Fibroblast of skin of scalp (primary cell): ENCODE results near the gene AOX1.
"Not testable (repeated sequence)": the region's sequence is repeated elsewhere in the genome, so short reads cannot be mapped to it uniquely, and the experiment has no call there.

ENCODE experiments used
- DNase-seq: peaks from one replicate; pipeline ENCODE4 v3.0.0-alpha.2; 2013

AOX1 gene

DNA sequence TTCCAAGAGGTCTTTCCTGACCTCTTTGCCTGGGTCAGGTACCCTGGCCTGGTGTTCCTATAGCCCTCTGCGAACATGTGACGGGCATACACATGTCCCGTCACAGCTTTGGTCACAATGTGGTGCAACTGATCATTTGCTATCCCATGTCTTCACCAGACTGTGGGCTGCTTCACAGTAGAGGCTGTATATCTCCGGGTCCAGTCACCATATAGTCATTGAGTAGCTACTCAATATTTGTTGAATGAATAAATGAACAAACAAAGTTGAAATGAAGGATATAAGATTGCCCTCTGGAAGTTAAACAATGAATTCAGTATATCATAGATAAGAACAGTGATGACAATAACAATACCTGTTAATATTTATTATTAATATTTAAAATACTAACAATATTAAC lies 16.8 kb downstream of the AOX1 start:
- DNase-seq = no peak

DNA sequence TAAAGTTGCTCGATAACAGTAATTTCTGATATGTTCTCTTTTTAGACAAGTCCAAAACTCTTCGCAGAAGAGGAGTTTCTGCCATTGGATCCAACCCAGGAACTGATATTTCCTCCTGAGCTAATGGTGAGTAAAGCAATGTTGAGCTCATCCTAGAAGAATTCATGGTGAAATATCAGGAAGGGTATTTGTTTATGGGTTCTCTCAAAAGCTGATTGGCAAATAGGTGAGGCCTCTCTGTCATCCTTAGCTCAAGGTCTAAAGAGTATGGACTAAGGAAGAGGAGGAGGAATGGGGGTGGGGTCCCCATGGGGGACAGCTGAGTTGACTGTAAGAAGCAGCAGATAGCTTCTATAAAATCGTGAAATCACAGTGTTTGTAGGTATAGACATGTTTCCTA lies 18.2 kb downstream of the AOX1 start:
- peak; percentile 56 for DNase-seq

DNA sequence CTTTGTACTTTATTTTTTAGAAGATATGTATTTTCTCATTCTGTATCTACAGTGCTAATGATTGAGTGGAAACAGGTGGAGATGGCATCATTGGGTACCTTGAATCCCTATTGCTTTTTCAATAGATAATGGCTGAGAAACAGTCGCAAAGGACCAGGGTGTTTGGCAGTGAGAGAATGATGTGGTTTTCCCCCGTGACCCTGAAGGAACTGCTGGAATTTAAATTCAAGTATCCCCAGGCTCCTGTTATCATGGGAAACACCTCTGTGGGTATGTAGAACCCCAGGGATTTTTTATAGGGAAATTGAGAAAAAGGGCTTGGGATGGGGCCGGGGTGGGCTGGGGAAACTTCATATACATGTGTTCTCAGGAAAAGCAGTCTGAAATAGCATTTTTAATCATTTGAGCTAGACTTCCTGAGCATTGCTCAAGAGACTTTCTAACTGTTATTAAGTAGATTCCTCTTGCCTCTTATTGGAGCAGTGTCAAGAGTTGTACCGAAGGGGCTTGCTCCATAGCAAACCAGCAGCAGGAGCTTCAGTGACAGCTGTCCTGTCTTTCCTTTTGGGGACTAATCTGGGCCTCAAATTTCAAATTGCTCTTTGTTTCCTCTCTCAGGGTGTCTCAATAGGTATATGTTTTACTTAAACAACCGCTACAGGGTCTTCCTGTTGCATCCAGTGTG lies 18.9 kb downstream of the AOX1 start:
- DNase-seq = no peak

DNA sequence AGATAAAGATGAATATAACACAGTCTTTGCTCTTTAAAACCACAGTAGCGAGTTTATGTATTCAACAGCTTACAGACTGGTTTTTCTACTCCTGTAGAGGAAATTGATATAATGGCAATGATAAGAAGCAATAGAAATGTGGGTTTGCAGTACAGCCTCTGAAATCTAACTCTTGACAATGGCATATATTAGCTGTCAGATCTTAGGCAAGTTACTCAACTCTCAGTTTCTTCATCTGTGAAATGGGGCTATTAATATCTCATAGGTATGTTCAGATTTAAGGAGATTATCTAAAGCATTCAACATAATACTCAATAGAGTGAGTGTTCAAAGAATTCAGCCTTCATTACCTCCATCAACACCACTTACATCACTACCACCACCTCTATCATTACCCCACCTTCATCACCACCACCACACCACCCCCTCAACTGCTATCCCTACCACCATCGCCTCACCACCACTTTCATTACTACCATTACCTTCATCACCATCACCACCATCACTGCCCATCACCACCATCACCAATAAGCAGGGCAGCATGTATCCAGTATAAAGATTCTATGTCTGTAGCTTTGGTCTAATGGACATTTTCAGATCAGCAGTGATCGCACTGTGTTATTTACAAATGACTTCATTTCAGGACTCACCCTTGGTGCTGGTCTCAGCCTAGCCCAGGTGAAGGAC lies 22.7 kb downstream of the AOX1 start:
- DNase-seq = no peak

DNA sequence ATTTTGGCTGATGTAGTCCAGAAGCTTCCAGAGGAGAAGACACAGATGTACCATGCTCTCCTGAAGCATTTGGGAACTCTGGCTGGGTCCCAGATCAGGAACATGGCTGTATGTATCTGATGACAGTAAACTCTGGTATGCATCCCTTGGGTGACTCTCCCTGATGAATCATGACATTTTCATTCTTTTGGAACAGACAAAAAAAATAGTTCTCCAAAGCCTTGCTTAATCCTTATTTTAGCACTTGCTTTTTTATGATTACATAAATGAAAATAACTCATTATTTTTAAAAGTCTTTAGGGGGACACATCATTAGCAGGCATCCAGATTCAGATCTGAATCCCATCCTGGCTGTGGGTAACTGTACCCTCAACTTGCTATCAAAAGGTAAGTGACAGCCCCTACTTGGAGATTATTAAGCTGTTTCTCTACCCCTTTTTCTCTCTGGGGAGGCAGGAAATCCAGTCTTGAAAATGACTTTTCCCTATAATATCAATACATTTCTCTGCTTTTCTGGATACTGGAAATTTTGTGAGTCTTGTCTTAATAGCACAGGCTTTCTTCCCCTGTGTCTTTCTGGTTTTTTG lies 23.3 kb downstream of the AOX1 start:
- DNase-seq = peak; percentile 94

DNA sequence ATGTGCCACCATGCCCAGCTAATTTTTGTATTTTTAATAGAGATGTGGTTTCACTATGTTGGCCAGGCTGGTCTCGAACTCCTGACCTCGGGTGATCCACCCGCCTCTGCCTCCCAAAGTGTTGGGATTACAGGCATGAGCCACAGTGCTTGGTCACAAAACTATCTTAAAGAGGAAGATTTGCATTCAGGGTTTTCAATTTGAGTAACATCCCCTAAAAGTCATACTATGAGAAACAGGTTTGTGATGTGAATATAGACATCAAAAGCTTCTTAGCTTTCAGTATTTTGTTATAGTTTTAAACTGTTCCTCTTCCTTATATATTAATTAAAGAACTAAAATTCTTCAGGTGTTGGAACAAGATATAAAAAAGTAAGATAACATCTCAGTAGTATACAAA lies 24.4 kb downstream of the AOX1 start:
- DNase-seq = not testable (repeated sequence)

DNA sequence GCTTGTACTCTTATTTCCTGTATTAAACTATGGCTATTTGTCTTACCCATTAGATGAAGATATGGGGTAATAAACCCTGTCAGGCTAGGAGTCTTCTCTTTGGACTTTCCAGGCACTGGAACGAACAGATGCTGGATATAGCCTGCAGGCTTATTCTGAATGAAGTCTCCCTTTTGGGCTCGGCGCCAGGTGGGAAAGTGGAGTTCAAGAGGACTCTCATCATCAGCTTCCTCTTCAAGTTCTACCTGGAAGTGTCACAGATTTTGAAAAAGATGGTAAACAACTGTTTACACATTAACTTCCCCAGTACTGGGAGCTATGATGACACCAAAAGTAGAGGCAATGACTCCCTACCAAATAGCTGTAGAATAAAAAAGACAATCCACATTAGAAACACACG lies 27.9 kb downstream of the AOX1 start:
- no peak for DNase-seq

DNA sequence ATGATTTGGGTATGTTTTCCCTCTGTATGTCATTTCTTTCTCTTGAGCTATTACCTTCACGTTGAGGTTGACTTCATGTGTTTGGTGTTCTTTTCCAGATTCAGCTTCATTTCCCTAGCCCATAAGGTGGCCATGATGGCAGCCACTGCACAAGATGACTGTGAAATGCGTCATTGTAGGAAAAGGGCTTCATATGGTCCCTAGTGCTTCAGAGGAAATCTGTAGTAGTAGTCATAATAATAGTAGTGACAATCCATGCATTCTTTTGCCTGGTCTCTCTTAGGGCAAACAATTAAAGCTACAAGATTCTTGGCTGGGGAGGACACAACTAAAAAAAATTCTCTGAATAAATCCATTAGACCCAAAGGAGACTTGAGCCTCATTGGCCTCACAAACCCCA lies 28.4 kb downstream of the AOX1 start:
- peak; percentile 71 for DNase-seq

DNA sequence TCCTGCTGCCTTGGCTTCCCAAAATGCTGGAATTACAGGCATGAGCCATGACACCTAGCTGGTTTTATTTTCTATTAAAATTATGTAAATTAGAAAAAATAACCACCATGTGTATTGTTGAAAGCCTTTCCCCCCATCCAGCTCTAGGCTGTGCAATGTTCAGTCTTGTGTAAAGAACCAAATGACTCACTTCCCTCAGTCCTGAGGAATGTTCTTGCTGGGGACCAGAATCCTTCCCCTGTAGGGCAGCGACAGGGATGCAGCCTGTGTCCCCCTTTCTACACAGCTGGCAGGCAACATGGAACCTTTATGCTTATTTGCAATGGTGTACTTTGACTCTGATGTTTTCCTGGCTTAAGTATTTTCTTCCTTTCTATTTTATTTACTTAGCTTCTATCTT lies 29.4 kb downstream of the AOX1 start:
- DNase-seq = peak; percentile 84

DNA sequence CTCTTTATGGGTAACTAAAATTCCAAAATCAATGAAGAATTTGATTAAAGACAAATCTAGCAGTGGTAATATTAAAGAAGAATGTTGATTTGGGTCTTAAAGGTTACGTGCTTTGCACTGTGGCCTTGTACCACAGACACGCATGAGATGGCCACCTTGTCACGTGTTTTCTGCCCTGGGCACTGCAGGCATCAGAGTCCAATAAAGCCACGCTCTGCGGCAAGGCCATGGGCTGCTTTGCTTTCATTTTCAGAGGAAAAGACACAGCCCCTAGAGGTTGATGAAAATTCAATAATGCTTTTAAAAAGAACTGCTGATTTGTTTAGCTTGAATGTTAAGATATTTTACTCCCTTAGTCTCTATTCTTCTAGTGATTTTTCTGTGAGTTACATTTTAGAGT lies 30.4 kb downstream of the AOX1 start:
- no peak for DNase-seq

DNA sequence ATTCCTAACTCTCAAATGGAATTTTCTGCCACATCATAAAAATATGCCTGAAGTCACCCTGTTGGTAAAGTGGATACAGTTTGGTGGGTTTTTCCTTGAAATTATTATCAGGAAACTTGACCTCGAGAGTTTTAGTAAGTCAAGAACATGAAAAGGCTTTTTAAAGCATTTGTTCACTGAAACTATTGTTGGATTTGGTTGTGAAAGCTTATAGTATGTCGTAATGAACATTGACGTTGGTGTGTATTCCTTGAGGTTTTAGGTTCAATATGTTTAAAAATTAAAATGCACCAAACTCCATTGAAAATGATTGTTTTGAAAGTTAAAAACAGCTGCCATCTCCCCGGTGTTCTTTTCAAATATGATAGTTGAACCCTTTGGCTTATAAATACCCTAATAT lies 30.8 kb downstream of the AOX1 start:
- no peak for DNase-seq

DNA sequence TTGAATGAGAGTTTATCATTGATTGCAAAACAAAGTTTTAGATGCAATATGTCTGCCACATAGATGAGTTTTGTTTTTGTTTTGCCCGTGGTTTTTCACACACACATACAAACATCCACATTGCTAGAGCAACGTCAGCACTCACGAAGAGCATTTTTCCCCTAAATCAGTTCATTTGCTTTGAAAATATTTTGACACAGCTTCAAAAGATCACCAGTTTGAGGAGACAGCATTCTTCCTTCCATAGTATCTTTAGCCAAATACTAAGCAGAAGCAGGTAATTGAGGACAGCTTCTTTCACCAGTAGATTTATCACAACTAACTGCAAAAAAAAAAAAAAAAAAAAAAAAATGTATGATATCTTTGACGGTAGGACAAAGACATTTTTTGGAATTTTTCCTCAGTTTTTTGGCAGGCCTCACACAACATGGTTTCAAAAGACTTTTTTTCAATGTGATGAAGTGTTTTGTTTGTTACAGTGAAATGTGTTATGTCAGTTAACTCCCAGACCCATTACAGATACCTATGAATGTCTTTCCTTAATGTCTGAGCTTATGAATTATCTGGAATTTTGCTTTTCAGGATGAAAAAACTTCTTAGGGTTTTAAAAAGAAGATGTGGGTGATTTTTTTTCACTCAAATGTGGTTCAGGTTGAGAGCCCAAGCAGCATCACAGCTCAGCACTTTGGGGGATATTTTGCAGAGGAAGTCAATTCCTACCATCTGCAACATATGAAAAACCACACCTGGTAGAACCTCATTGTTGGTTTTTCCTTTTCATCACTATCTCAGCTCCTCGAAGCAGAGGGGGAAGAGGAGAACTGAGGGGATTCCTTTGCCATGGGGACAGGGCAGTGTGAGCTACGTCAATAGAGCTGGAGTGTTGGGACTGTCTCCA lies 31.6 kb downstream of the AOX1 start:
- DNase-seq = no peak

DNA sequence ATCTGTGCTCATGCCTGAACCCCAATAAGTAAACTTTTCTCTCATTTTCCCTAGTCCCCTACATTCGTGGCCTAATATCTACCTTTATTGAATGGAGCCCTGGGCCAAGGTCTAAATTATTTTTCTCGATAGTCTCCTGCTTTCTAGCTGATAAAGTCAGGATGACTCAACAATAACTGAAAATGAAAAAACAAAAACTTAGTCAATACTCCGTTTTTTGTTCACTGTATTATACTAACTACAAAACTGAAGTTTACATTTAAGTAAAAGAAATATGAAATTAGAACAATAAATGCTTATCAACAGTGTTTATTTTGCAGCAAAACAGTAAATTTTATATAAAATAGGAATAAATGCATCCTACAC lies 32.2 kb downstream of the AOX1 start:
- DNase-seq = no peak

DNA sequence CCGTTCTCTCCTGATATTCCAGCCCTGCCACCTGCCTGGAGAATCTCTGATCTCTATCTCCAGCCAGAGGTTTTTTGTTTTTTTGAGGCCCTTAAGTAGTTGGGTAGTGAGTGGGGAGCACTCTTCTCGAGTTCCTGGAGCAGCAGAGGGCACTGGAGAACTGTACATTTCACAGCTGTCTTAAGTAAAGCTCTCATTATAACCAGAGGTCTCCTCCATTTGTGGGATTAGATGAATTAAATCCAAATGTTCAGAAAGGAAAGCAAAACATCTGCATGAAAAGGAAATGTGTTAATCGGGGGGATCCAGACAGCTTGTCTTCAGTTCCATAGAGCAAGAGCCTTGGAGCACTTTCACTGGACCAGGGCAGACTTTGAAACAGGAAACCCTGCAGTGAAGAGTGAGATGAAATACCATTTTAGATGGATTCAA lies 32.8 kb downstream of the AOX1 start:
- peak; percentile 87 for DNase-seq

DNA sequence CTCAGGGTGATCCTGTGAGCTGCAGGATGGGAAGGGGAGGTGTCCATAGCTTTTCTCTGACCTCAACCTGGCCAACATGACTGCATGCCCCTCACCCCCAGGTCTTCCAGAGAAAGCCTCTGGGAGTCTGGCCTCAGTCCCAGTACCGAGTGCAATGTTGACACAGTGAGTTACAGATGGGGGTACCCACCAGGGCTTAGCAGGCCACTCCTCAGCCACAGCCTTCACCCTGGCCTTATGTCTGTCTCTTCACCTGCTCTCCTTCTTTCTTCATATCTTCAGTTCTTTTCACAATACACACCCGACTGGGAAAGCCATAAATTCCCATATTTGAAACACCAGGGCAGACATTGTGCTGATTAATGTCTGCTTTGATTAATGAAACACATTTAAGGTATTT lies 33.5 kb downstream of the AOX1 start:
- DNase-seq = peak; percentile 43

DNA sequence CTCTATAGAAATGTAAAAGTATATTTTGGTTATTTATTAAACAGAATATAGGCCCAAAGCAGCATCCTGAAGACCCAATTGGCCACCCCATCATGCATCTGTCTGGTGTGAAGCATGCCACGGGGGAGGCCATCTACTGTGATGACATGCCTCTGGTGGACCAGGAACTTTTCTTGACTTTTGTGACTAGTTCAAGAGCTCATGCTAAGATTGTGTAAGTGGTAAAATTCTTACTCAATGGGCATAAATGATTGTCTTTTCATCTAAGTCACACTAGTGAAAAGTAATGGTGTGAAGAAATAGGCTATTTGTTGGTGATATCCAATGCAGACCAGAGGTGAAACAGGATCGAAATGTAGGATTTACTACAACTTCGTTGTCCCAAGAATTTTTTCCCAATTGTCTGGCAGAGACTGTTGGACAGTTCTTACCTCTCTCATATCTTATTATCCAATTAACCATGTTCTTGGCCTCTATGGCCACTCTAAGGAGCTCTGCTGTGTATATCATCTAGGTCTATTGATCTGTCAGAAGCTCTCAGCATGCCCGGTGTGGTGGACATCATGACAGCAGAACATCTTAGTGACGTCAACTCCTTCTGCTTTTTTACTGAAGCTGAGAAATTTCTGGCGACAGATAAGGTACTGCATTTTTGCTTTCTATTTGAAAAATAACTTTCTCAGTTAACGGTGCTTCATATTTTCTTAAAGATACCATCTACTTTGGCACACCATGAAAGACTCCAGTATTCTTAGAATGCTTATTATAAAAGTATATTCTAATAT lies 35.0 kb downstream of the AOX1 start:
- no peak for DNase-seq

DNA sequence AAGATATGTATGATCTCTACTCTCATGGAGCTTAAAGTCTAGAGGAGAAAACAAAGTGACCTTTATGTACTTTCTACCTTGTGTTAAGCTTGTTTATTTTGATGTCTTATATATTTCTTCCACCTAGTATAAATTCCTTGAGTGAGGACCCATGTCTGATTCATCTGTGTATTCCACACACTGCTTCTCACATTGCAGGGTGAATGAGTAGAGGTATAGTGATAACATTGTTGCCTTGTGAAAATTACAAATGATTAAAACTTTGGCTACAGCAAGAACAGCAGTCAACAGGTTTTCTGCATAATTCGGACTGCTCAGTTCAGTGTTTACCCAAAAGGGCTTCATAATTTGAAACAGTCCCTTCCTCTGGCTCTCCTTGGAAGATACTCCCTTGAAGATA lies 36.3 kb downstream of the AOX1 start:
- DNase-seq = no peak

DNA sequence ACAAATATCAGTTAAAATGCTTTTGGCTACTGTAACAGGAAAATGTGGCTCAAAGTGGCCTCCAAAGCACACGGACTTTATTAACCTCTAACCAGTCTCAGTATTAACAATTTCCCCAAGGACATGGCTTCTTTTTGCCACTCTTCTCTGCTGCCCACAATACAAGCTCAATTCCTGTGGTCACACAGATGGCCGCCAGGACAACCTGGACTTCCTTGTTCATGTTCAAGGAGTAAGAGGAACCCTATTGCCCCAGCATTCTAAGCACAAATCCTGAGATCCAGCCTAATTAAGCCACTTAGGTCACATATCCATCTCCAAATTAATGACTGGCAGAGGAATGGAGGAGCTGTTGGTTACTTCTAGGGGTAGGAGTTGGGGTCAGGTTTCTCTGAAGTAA lies 38.2 kb downstream of the AOX1 start:
- DNase-seq = no peak

DNA sequence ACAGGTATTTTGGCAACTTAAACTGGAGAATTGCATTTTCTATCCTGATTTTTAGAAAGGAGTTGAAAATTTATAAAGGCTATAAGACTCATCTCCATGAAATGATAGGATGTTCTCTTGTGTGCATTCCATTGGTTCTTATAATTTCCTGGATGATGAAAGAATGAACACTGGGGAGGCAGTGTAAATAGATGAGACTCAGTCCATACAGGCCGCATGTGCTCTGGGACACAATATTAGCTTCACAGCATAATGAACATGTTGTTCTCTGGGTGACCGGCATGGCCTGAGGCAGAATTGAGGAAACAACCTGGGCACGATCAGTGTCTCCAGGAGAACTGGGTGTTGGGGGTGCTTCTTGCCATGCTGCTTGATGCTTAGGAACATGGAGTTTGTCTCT lies 38.8 kb downstream of the AOX1 start:
- peak; percentile 90 for DNase-seq

DNA sequence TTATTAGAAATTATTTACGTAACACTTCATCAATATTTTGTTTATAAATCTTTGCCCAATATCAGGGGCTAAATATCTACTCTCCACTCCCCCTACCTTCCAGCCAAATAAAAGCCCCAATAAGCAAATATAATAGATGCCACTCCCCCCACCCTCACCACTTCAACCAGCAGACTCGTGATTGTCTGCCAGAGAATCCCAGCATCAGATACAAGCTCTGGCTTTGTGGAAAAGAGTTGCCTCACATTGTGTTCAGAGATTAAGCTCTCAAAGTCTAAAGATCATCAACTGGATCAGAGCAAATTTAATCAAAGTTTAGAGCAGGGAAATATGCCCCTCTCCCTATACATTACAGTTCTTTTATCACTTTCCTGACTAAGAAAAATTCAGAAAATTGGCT lies 39.5 kb downstream of the AOX1 start:
- no peak for DNase-seq

DNA sequence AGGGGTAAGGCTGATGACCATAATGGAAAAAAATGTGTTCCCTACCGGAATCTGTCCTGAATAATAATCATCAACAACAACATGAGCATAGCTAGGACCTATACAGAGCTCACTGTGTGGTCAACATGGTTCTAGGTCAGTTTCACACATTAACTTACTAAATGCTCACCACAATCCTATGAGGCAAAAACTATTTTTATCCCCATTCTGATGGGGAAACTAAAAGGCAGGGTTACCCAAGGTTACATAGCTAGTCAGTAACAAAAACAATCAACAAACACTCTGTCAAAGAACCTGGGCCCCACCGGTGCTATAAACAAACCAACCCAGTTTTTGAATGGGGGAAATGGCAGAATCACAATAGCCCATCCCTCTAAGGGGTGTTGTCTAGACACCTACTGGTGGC lies 40.1 kb downstream of the AOX1 start:
- DNase-seq = peak; percentile 70

DNA sequence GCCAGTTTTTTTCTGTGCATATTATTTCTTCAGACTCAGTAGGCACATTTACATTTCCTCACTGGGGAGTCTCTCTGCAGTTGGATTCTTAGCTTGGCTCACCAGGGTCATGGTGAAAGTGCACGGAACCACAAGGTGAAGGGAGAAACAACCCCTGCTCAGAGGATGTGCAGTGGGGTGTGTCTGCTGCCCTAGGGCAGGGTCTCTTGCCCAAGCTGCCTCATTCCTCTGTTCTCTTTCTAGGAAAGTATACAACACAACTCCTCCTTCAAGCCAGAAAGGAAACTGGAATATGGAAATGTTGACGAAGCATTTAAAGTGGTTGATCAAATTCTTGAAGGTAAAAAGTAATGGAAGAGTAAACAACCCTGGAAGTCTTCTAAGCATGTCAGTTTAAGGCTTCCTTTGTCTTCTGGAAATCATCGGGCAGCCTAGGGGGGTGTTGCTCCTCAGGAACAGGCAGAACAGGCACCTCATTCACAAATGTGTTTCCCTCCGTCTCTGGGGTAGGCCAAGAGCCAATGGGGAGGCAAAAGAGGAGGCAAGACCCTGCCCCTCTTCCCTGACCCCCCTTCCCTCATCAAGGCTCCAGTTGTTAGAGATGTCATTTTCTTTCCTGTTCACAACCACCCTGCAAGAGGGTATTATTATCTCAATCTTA lies 41.4 kb downstream of the AOX1 start:
- DNase-seq = no peak
